ENCODE results near the gene VPS13C. TPM values are rescaled to one million over a fixed set of nuclear protein-coding genes. Genes with fewer than 3 reads are reported as not detected.

VPS13C gene
- total and polyA plus RNA-seq, 2 experiments from 2014 or later: 10.2 to 20.5 TPM

- Histone ChIP-seq H3K4me1 (ENCODE audit: insufficient read depth) (no peaks in the 10 kb centered on the region), H3K79me2 (replicated peaks; ENCODE audit: insufficient read depth) (no peaks in the 10 kb centered on the region), H3F3A (replicated peaks; ENCODE audit: low read depth) (no peaks in the 10 kb centered on the region), H3K36me3 (ENCODE audit: insufficient read depth) (peaks cover 10% of the 10 kb centered on the region; the same call in 1 of the 2 replicates), H2AFZ (no peak overlapping the region), H3K9me2 (ENCODE audit: insufficient read depth) (no peaks in the 10 kb centered on the region), H3K4me2 (no peak overlapping the region), H3K27ac (ENCODE audit: low read depth) (no peak overlapping the region), H4K20me1 (replicated peaks; ENCODE audit: insufficient read depth) (no peaks in the 10 kb centered on the region), H3K4me3 (no peak overlapping the region), H3K27me3 (ENCODE audit: insufficient read depth) (no peaks in the 10 kb centered on the region)
- TF ChIP-seq ETS1 (IDR thresholded peaks at IDR 0.05) (no peak), CTCF (conservative IDR thresholded peaks at IDR 0.05; ENCODE audit: low read depth in 2 of 2) (no peak), JUNB (IDR thresholded peaks at IDR 0.05; ENCODE audit: unreplicated experiment) (no peak), STAT1 (IDR thresholded peaks at IDR 0.05; ENCODE audit: unreplicated experiment) (no peak), ZNF462 (CRISPR knock-in tag; IDR thresholded peaks at IDR 0.05) (no peak), REST (IDR thresholded peaks at IDR 0.05; ENCODE audit: unreplicated experiment) (no peak), EZH2phosphoT487 (IDR thresholded peaks at IDR 0.05; ENCODE audit: unreplicated experiment) (no peak), CREB1 (CRISPR knock-in tag; IDR thresholded peaks at IDR 0.05; ENCODE audit: low read depth) (no peak), ZNF331 (CRISPR knock-in tag; IDR thresholded peaks at IDR 0.05; ENCODE audit: low read depth) (no peak), ZNF114 (CRISPR knock-in tag; IDR thresholded peaks at IDR 0.05) (no peak), EZH2 (IDR thresholded peaks at IDR 0.05; ENCODE audit: low read depth, unreplicated experiment) (no peak), POLR2AphosphoS5 (IDR thresholded peaks at IDR 0.05; ENCODE audit: low read depth) (no peak)
- Mint-ChIP-seq H3K4me1 (peaks cover 2% of the 10 kb centered on the region; the same call in 2 of the 3 replicates), H3K27ac (no peak overlapping the region), H3K27me3 (ENCODE audit: insufficient read depth, low read depth, poor library complexity) (no peaks in the 10 kb centered on the region), H3K36me3 (ENCODE audit: low read depth) (peaks cover 43% of the 10 kb centered on the region), H3K4me3 (no peak overlapping the region), H3K9me3 (peaks cover 39% of the 10 kb centered on the region)
- ATAC-seq (peak; percentile 95), DNase-seq (ENCODE audit: low spot score) (no peak)
These were observed 168.1 kb downstream of the VPS13C start for GRCh38 chr15:61892140-61892539.

Data from GM23338 (cell line).